GM18951 (cell line): ENCODE measurements around the gene RPL36AL.
"Not testable (repeated sequence)": the region's sequence is repeated elsewhere in the genome, so short reads cannot be mapped to it uniquely, and the experiment has no call there.

Experiments
- POLR2A ChIP-seq: IDR thresholded peaks from 4 replicates; pipeline ENCODE4 v1.6.1; 2011; ENCODE audit warnings: mild to moderate bottlenecking; ENCODE audit not compliant: insufficient read length, insufficient read depth; ENCODE audit errors: extremely low read depth
- in situ Hi-C: fragments of 300-500 bp; cut with MboI; formaldehyde crosslinking; loops from one replicate; pipeline ENCODE4 v1.12.0; 2022; ENCODE audit warnings: low sequenced_read_pairs, mixed read lengths, inconsistent platforms; ENCODE audit not compliant: unreplicated experiment

RPL36AL gene

DNA sequence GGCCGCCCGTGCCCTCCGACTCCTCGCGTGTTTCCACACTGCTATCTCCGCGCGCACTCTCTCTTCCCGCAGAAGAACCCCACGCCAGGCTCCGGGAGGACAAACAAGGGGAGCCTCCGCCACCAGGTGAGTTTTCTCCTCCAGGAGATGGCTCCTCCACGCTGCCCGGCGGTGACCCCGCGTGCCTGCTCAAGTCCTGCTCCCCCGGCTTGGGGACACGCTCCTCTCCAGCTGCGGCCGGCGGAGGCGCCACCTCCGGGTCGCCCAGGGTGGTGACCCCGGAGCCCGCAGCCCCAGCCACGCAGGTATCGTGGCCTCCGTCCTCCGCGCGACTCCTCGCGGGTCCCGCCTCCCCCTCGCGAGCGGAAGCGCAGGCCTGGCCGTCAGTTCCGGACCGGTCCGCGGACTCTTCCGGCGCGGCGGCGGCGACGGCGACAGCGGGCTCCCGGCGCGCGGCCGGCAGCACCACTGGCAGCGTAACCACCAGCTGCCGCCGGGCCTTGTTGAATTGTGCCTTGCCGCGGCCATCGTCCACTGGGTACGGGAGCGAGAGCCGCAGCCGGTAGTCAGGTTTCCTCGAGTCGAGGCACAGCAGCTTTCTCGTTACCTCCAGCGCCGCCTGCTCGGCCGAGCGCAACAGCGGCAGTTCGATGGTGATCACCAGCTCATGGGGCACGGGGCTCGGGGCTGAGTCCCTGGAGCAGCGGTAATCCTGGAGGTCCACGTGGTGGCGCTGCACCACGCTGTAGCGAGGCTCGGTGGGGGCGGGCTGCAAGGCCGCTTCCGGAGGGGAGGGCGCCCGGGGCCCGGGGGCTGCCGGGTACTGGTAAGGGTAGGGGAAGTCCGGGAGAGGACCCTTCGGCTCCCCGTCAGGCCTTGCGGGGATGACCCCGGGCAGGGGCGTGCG lies 13.5 kb upstream of the RPL36AL start:
- TF ChIP-seq POLR2A: peak; percentile 96
- in situ Hi-C loops: loop anchor here (25.0 kb wide), 1 partner anchor 478 kb away; the partner anchor contains the start of gene VCPKMT

GRCh38 chr14:49623941-49624839 lies 3.8 kb upstream of the RPL36AL start:
- in situ Hi-C loops: no loop called here
- TF ChIP-seq POLR2A: no peak

- in situ Hi-C loops: no loop called here
- TF ChIP-seq POLR2A: no peak
Observed at GRCh38 chr14:49623387-49623786, 3.0 kb upstream of the RPL36AL start.

GRCh38 chr14:49622022-49622607 lies 1.7 kb upstream of the RPL36AL start:
- no peak for TF ChIP-seq POLR2A
- in situ Hi-C loops: no loop called here

GRCh38 chr14:49621114-49621881 lies 872 bp upstream of the RPL36AL start:
- no peak for TF ChIP-seq POLR2A
- in situ Hi-C loops: no loop called here

- in situ Hi-C loops: no loop called here
- TF ChIP-seq POLR2A: no peak
Observed at GRCh38 chr14:49619730-49620129, 696 bp downstream of the RPL36AL start.

- in situ Hi-C loops: not testable (repeated sequence)
Observed at GRCh38 chr14:49619273-49619672, 1.2 kb downstream of the RPL36AL start.

DNA sequence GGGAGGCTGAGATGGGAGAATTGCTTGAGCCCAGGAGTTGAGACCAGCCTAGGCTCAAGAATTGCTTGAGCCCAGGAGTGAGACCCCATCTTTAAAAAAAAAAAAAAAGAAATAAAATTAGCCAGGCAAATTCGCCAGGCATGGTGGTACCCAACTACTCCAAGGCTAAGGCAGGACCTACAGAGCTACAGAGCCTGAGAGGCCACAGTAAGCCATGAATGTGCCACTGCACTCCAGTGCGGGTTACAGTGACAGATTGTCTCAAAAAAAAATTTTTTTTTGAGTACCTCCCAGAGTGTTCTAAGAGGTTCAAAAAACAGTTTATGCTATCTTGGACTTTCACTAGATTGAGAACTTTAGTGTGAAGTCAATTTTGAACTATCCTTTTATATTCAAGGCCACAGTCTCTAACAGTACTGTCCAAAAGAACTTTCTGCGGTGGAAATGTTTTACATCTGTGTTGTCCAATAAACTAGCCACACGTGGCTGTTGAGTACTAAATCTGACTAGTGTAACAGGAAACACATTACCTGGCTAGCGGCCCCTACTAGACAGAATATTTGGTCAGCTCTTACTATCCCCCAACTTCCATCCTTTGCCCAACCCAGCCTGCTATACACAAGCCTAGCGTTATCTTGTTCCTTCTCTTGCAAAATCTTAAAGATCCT lies 2.4 kb downstream of the RPL36AL start:
- no peak for TF ChIP-seq POLR2A
- in situ Hi-C loops: no loop called here

DNA sequence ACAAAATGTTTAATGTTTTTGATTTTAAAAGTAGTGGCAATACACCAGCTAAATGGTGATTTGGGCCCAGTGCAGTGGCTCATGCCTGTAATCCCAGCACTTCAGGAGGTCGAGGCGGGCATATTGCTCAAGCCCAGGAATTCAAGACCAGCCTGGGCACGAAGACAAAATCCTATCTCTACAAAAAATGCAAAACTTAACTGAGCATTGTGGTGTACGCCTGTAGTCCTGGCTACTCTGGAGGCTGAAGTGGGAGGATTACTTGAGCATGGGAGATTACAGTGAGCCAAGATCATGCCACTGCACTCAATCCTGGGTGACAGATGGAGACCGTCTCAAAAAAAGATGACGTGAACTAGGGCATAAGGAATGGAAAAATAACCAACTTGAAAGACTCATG lies 4.7 kb downstream of the RPL36AL start:
- in situ Hi-C loops: no loop called here
- TF ChIP-seq POLR2A: no peak

DNA sequence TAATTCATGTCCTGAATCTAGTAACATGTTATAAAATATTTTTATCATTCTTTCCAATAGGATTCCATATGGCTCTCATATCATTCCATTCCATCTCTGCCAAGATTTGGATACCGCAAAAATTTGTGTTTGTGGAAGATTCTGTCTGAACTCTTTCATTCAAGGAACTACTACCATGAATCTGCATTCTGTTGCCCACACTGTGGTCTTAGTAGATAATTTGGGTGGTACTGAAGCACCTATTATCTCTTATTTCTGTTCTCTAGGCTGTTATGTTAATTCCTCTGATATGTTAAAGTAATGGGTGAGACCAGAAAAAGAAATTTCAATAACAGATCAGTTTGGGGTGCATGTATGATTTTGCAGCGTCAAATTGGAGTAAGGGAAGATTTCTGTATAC lies 6.2 kb downstream of the RPL36AL start:
- in situ Hi-C loops: no loop called here
- TF ChIP-seq POLR2A: no peak

- TF ChIP-seq POLR2A: no peak
- in situ Hi-C loops: no loop called here
Observed at GRCh38 chr14:49612671-49613070, 7.8 kb downstream of the RPL36AL start.

DNA sequence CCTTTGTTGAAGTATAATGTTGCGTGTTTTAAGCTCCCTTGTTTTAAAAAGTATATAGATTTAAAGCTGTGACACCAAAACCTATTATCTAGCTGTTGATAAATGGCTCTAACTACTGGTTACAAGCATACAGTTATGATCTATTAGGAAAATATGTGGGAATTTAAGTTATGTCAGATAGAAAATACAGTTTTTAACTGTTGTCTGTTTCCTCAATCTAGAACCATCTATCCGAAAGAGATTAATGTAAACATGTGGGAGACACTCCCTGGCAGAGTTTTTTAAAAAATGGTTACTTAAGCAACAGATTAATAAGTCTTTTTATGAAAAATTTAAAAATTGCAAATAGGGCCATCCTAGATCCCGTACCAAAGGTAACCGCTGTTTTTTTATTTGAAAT lies 8.2 kb downstream of the RPL36AL start:
- in situ Hi-C loops: no loop called here
- no peak for TF ChIP-seq POLR2A

DNA sequence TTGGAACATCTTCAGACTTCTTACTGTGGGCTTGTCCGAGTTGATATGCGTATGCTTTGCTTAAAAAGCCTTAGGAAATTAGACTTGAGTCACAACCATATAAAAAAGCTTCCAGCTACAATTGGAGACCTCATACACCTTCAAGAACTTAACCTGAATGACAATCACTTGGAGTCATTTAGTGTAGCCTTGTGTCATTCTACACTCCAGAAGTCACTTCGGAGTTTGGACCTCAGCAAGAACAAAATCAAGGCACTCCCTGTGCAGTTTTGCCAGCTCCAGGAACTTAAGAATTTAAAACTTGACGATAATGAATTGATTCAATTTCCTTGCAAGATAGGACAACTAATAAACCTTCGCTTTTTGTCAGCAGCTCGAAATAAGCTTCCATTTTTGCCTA lies 12.8 kb downstream of the RPL36AL start:
- in situ Hi-C loops: no loop called here
- TF ChIP-seq POLR2A: no peak
